Measurements from ENCODE around the gene ACOT7.
"Not testable (repeated sequence)": the region's sequence is repeated elsewhere in the genome, so short reads cannot be mapped to it uniquely, and the experiment has no call there.

ACOT7 gene

GRCh38 chr1:6363085-6363884 lies 30.3 kb downstream of the ACOT7 start:
- not testable (repeated sequence) for DNase-seq (ENCODE audit: low read depth in 2 of 2, low spot score in 1 of 2)

- no peak for DNase-seq (ENCODE audit: low read depth in 2 of 2, low spot score in 1 of 2)
Observed at GRCh38 chr1:6361124-6361775, 32.3 kb downstream of the ACOT7 start.

GRCh38 chr1:6360517-6361070 lies 33.0 kb downstream of the ACOT7 start:
- DNase-seq (ENCODE audit: low read depth in 2 of 2, low spot score in 1 of 2): no peak

DNA sequence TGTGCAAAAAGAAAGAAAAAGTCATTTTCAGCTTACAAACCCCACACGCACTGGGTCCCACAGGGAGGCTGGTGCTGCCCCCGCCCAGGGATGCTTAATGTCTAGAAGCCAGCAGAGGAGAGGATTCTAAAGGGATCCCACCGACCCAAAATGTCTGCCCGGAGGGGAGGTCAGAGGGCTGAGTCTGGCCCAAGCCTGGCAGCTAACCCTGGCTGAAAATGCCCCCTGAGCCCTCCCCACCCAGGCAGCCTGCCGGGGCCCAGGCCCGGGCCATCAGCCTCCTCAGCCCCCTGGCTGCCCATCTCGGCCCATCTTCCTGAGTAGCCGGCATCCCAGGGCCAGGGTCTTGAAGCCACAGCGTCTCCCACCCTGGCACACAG lies 33.5 kb downstream of the ACOT7 start:
- no peak for DNase-seq (ENCODE audit: low read depth in 2 of 2, low spot score in 1 of 2)

- peak; percentile 21 to 31 for DNase-seq (ENCODE audit: low read depth in 2 of 2, low spot score in 1 of 2)
Observed at GRCh38 chr1:6359216-6360116, 34.1 kb downstream of the ACOT7 start.

DNA sequence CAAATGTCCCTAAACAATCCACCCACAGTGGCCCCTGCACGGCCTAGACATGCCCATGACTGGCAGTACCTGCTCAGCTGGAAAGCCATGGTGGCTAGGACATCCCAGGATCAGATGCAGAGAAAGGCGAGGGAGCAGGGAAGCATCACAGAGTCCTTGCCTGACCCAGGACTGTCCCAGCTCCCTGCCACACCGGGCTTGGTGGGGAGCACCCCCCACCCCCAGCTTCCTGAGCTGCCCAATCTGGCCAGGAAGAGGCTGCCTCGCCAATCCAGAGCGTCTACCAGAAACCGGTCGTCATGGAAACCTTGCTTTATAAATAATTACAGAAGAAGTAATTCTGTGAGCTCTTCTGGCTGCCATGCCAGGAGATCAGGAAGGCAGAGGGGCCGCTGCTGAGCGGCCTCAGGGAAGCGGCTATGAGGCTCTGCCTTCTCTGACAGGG lies 34.8 kb downstream of the ACOT7 start:
- no peak for DNase-seq (ENCODE audit: low read depth in 2 of 2, low spot score in 1 of 2)

- DNase-seq (ENCODE audit: low read depth in 2 of 2, low spot score in 1 of 2): no peak
Observed at GRCh38 chr1:6358144-6358624, 35.4 kb downstream of the ACOT7 start.

- DNase-seq (ENCODE audit: low read depth in 2 of 2, low spot score in 1 of 2): no peak
Observed at GRCh38 chr1:6357243-6357936, 36.2 kb downstream of the ACOT7 start.

GRCh38 chr1:6355621-6356020 lies 37.9 kb downstream of the ACOT7 start:
- no peak for DNase-seq (ENCODE audit: low read depth in 2 of 2, low spot score in 1 of 2)

GRCh38 chr1:6354659-6355317 lies 38.8 kb downstream of the ACOT7 start:
- no peak for DNase-seq (ENCODE audit: low read depth in 2 of 2, low spot score in 1 of 2)

DNA sequence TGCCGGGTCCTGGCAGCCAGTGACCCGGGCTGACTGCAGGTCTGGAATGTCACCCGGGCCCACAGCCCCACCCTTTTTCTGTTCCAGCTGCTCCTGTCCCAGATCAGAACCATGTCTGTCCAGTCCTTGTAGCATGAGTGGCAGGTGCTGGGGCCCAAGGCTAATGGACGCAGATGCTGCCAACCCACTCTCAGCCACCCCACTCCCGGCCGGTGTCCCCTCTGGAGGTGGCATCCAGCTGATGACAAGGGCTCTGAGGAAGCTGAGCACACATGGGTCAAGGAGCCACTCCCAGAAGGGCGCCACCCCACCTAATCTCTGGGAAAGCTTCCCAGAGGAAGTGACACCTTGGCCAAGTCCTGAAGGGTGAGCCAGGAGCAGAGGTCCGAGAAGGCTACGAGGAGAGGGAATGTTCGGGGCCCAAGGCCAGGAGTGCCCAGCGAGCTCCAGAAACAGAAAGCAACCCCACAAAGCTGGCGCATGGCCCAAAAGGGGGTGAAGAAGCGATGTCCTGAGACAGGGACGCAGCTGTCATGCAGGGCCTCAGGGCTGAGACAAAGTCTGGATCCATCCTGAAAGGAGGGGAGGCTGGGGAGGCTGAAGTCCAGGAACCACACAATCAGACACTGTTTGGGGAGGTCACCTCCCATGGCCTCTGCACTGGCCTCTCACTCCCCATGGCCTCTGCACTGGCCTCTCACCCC lies 39.5 kb downstream of the ACOT7 start:
- no peak for DNase-seq (ENCODE audit: low read depth in 2 of 2, low spot score in 1 of 2)

- no peak for DNase-seq (ENCODE audit: low read depth in 2 of 2, low spot score in 1 of 2)
Observed at GRCh38 chr1:6353619-6353954, 40.0 kb downstream of the ACOT7 start.

DNA sequence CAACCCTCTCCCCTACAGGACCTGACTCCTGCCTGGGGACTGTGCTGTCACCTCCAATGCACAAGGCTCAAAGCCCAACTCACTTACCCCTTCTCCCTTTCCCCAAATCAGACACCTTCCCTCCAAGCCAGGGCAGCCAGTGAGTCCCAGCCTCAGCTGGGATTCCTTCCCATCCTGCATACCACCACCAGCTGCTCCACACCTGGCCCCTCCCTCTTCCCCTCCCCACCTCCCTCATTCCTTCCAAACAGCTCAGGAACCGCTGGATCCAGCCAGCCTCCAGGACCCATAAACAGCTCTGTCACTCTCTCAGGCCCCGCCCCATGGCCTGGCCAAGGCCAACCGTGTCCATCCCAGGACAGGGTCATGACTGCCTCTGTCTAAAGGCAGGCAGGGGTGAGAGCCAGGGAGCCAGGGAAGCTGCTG lies 41.4 kb downstream of the ACOT7 start:
- no peak for DNase-seq (ENCODE audit: low read depth in 2 of 2, low spot score in 1 of 2)

DNA sequence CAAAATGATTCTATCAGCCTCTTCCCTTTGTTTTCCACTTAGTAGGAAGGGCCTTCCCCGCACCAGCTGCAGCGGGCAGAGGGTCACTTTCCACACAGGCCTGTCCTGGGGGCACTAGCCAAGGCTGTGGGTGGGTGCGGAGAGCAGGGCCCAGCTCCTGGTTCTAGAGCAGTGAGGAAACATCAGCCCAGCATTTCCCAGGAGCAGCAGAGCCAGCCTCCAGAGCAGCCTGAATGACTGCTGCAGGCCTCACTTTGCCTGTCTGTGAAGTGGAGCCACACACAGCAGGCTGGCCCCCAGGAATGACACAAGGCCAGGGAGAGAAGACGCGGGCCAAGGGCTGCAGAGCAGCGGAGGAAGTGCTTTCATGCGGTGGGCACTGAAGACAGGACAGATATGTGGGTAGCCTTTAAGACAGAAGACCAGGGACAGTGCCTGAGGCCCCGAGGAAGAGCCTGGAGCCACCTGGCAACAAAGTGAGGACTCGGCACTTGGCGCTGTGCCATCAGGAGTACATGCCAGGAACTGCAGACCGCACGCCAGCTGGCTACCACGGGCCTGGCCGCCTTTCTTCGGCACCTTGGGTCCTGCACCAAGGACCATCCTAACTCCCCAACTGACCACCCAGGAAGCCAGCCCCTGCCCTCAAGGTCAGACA lies 42.0 kb downstream of the ACOT7 start:
- no peak for DNase-seq (ENCODE audit: low read depth in 2 of 2, low spot score in 1 of 2)

DNA sequence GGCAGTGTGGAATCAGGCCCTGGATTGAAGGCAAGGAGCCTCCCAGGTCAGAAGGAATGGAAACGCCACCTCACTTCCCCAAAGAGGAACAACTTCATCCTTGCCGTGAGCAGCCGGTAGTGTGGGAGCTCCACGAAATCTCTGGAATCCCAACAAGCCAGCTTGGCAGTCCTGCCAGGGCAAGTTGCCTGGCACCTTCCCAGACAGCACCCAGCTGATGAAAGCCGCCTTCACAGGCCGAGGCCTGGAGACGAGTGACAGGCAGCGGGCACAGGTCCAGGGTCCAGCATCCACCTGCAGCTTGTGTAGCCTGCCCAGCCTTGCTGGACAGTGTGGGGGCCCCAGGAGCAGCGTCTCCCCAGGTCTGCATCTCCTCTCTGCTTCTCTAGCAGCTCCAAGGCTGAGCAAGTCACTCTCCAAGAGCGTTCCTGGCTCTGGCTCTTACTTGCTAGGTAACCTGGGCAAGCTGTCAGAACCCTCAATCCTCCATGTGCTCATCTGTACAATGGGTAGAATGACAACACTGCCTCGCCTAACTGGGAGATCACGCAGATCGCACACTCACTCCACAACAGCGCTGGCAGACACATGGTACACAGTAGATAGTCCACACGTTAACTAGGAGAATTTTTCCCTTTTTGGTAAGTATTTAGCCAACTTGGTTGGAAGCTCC lies 43.0 kb downstream of the ACOT7 start:
- DNase-seq (ENCODE audit: low read depth in 2 of 2, low spot score in 1 of 2): no peak

GRCh38 chr1:6349254-6349943 lies 44.2 kb downstream of the ACOT7 start:
- no peak for DNase-seq (ENCODE audit: low read depth in 2 of 2, low spot score in 1 of 2)

DNA sequence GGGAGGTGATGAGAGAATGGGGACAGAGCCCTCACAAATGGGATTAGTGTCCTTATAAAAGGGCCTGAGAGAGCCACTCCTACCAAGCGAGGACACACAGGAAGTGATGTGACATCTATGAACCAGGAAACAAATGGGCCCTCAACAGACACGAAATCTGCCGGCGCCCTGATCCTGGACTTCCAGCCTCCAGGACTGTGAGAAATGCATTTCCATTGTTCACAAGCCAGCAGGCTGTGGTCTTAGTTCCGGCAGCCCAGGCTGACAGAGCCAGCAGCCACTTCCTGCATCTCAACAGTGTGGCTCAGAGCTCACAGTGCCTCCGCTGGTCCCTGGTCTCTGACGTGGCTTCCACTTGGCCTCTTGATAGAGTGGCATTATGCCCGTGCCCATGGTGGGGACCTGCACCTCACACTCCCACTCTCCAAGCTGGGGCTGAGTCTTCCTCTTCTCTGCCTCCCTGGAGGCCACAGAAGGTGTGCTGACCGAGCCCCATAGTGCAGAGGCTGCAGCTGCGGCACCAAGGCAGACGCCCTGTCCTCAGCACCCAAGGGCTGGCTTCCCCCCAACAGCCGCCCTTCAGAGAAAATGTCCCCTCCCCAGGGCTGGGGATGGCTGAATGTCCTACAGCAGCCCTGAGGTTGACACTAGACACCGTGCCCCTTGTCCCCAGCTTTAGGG lies 44.9 kb downstream of the ACOT7 start:
- DNase-seq (ENCODE audit: low read depth in 2 of 2, low spot score in 1 of 2): peak in 1 of 2 donors; percentile 29

Measured in stimulated activated CD8-positive, alpha-beta memory T cell treated with anti-CD3 and anti-CD28 coated beads, Interleukin-4, amount 100 ng/mL, for 4 hours (primary cell).